SKM-1 (cell line): ENCODE data around the gene CD4.

Source experiments
- DNase-seq: peaks from one replicate; lab custom pipeline; 2025; ENCODE audit not compliant: unreplicated experiment; lab: John Stamatoyannopoulos, UW

Gene CD4

GRCh38 chr12:6827982-6828780, 38.9 kb downstream of the CD4 start, which contains the start of gene P3H3:
Gene P3H3 (plus strand): TSS chr12:6828407. CDS start chr12:6828441, 34 bp downstream.
- DNase-seq: no peak

GRCh38 chr12:6828781-6829535, 39.6 kb downstream of the CD4 start:
- no peak for DNase-seq

GRCh38 chr12:6829536-6830220, 40.4 kb downstream of the CD4 start:
- DNase-seq: no peak

DNA sequence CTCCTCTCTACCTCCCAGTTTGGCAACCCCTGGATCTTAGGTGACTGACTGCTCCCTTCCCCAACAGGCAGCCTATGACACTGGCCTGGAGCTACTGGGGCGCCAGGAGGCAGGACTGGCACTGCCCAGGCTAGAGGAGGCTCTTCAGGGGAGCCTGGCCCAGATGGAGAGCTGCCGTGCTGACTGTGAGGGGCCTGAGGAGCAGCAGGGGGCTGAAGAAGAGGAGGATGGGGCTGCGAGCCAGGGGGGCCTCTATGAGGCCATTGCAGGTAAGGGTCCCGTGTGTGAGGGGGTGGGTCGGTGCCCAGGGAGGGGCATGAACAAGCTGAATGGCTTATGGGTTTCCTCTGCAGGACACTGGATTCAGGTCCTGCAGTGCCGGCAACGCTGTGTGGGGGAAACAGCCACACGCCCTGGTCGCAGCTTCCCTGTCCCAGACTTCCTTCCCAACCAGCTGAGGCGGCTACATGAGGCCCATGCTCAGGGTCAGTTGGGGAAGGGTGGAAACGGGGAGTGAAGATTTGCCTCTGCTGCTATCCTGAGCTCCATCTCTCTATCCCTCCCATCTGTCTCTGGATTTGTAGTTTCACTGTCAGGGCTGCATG, 41.1 kb downstream of the CD4 start:
- no peak for DNase-seq

DNA sequence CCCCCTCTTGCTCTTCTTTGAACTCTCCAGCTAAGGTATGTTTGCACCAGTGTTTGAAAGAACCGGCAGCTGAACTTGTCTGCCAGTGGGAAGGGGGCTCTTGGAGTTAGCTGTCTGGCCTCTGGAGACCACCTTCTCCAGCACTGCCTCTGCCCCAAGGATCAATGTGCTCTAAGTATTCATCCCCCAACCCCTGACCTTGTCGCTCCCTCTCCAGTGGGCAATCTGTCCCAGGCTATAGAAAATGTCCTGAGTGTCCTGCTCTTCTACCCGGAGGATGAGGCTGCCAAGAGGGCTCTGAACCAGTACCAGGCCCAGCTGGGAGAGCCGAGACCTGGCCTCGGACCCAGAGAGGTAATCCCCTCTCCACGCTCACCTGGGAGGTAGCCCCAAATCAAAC, 41.7 kb downstream of the CD4 start:
- no peak for DNase-seq

GRCh38 chr12:6831450-6831995, 42.2 kb downstream of the CD4 start:
- no peak for DNase-seq

DNA sequence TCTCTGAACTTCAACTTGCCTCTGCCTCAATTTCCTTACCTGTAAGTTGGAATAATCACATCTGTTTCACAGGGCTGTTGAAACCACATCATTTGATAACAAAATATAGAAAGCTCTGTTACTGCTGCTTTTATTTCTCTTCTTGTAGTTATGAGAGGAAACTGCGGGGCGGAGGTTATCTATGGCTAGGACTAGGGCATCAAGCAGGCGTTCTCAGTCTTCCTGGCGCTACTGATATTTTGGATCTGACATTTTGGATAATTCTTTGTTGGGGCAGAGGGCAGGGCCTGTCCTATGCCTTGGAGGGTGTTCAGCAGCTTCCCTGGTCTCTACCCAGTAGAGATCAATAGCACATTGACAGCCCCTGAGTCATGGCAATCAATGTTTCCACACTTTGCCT, 42.8 kb downstream of the CD4 start:
- DNase-seq: no peak

DNA sequence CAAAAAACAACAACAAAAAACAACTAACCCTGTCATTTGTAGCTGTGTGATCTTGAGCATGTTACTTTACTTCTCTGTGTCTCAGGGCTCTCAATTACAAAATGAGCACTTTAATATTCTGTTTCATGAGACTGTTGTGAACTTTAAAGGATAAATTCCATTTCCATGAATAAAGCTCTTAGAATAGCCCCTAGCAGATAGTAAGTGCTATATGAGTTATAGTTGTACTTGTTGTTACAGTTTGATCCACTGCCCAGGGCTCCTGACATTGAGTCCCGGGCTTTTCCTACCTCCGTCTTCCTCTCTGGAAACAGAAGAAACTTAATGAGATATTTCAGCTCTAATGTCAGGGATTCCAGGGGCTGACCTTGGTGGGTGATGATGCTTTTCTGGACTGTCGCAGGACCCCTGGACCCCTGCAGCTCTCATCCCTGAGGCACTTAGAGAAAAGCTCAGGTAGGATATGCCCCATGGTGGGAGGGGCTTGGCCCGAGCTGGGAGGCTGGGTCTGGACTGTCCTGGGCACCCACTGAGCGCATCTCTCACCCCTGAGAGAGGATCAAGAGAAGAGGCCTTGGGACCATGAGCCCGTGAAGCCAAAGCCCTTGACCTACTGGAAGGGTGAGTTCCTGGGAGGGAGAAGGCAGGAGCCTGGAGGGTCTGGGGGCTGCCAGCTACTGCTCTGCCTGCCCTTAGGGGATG, 44.0 kb downstream of the CD4 start:
- no peak for DNase-seq

DNA sequence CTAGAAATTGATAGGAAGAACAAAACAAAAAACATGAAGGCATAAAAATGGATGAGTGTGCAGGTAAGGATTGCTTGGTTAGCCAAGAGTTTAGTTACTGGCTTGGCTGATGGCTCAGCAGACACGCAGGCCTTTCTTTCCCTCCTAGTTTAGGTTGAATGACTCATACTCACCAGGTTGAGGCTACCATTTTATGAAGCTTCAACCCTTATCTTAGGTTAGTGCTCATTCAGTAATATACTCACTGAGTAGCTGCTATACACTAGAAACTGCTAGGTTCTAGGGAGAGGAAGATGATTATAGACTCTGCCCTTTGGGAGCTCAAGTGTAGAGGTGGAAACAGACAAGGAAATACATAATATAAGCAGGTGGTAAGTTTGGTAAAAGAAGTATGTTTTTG, 44.9 kb downstream of the CD4 start:
- no peak for DNase-seq

DNA sequence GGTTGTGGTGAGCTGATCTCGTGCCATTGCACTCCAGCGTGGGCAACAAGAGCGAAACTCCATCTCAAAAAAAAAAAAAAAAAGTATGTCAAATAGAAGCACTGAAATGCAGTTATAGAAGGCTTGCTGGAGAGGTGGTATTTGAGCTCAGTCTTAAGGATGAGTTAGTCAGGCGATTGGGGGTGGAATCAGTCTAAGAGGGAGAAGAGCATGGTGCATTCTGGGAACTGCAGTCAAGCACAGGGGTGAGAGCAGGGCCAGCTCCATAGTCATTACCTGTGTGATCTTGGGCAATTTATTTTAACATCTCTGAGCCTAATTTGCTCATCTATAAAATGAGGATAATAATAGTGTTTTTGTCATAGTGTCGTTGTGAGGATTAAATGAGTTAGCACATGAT, 45.5 kb downstream of the CD4 start:
- DNase-seq: no peak

DNA sequence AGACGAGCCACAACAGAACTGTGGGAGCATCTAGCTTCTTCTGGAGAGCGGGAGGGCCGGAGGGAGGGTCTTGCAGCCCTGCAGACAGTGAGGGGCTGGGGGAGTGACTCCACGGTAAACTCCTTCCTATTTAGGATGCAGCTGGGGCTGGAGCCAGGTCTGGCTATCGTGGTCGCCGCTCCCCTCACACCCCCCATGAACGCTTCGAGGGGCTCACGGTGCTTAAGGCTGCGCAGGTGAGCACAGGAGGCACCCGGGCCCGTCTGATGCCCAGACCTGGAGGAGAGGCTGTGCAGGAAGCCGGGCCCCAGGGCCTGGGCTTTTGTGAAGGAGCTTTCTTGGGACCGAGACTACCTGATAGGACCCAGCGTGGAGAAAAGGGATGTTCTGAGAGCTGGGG, 47.5 kb downstream of the CD4 start:
- no peak for DNase-seq

DNA sequence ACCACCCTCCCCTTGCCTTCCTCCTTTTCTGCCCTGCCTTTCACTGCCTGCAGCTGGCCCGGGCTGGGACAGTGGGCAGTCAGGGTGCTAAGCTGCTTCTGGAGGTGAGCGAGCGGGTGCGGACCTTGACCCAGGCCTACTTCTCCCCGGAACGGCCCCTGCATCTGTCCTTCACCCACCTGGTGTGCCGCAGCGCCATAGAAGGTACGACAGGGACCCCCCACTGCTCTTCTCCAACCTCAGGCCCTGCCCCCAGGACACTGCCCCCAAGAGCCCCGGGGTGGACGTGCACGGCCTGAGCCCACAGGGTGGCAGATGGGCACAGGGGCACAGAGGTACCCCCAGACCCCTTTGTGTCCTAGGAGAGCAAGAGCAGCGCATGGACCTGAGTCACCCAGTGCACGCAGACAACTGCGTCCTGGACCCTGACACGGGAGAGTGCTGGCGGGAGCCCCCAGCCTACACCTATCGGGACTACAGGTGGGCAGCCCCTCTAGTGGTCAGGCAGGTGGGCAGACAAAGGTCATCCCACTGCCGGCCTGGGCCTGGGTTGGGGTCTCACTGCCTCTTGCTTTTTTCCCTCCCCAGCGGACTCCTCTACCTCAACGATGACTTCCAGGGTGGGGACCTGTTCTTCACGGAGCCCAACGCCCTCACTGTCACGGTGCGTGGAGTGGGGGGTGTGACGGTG, 48.2 kb downstream of the CD4 start:
- DNase-seq: no peak

- no peak for DNase-seq
Measured at GRCh38 chr12:6838854-6839253, 49.5 kb downstream of the CD4 start.

GRCh38 chr12:6839482-6840201, 50.3 kb downstream of the CD4 start:
- no peak for DNase-seq

- DNase-seq: no peak
Measured at GRCh38 chr12:6840330-6840729, 51.0 kb downstream of the CD4 start.

- no peak for DNase-seq
Measured at GRCh38 chr12:6840761-6841515, 51.6 kb downstream of the CD4 start, which contains the start of gene GNB3. Gene GNB3 (plus strand): TSS chr12:6840925. CDS start chr12:6841288, 363 bp downstream.

- no peak for DNase-seq
Measured at GRCh38 chr12:6842075-6842474, 52.7 kb downstream of the CD4 start.

DNA sequence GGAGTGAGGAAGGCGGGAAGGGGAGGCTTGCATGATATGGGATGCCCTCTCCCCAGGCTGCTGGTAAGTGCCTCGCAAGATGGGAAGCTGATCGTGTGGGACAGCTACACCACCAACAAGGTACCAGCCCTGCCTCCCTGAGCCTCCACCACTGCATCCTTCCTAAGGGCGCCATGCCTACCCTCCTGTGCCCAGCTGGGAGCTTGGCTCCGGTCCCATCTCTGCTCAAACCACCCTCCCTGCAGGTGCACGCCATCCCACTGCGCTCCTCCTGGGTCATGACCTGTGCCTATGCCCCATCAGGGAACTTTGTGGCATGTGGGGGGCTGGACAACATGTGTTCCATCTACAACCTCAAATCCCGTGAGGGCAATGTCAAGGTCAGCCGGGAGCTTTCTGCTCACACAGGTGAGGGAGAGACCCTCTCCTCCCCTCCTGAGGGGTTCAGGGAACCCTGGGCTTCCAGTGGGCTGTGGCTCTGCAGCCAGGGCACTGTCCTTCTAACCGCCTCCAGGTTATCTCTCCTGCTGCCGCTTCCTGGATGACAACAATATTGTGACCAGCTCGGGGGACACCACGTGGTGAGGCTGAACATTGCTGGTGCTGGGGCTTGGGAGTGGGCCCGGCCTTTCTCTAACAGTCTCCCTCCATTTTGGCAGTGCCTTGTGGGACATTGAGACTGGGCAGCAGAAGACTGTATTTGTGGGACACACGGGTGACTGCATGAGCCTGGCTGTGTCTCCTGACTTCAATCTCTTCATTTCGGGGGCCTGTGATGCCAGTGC, 54.0 kb downstream of the CD4 start:
- no peak for DNase-seq
